K562 (cell line): ENCODE data around the gene MRGPRD. TPM values are rescaled to one million over a fixed set of nuclear protein-coding genes. Genes with fewer than 3 reads are reported as not detected.

Experiments used
- ATAC-seq: fragments of 200-7000 bp; cut with Tn5 transposase; 3 replicates; pipeline ENCODE4 v1.9.1; 2020; ENCODE audit warnings: moderate library complexity
- BruUV-seq: library from RNA; stranded (reverse); fragments of 400-500 nt; replicated peaks from 2 replicates; lab custom pipeline; 2021; lab: Mats Ljungman, UMichigan
- CTCF ChIA-PET: fragments of 300-600 bp; formaldehyde crosslinking; extraction: SDS; loops from one replicate; lab custom pipeline; 2021; ENCODE audit warnings: low intra/inter-chr PET ratio; lab: Yijun Ruan, JAX
- POLR2A ChIA-PET: fragments of 300-600, 350-650 bp; sonication (Branson Sonifier 250); formaldehyde crosslinking; extraction: SDS; loops from one replicate; lab custom pipeline; 2021; ENCODE audit warnings: antibody characterized with exemption, inconsistent platforms; lab: Yijun Ruan, JAX
- DNase-seq, 4 experiments: peaks; one replicate each; pipeline versions ENCODE4 v3.0.0 to v3.0.0-alpha.2; 2011 to 2018; ENCODE audit warnings: low spot score in 3 of 4, mixed read lengths in 3 of 4; ENCODE audit errors: extremely low read depth in 1 of 4
- FAIRE-seq: peaks from 2 replicates; lab custom pipeline; 2011; peaks lifted over from hg19 to GRCh38; lab: Jason Lieb, UNC
- H2AFZ ChIP-seq: 2 replicates; pipeline ENCODE4 v1.6.0; 2011; ENCODE audit warnings: low read depth, low read length, control low read depth, inconsistent platforms
- H3K27ac ChIP-seq: fragments of 200-600 bp; 3 replicates; pipeline ENCODE4 v1.8.0; 2011; ENCODE audit warnings: low read depth, mild to moderate bottlenecking, control low read depth, inconsistent platforms, low read length, moderate library complexity, mixed read lengths; ENCODE audit errors: extremely low read depth
- H3K27me3 ChIP-seq, 2 experiments: fragments of 300-600 bp in 1 of 2; 2 replicates in 1 of 2; 3 replicates in 1 of 2; pipeline versions ENCODE4 v1.6.0 to v1.8.0; 2011; ENCODE audit warnings: inconsistent platforms in 2 of 2, low read length in 2 of 2, mild to moderate bottlenecking in 1 of 2, mixed read lengths in 1 of 2, moderate library complexity in 1 of 2; ENCODE audit not compliant: control insufficient read depth in 2 of 2, insufficient read depth in 2 of 2
- H3K36me3 ChIP-seq: fragments of 300-600 bp; 3 replicates; pipeline ENCODE4 v1.8.0; 2011; ENCODE audit warnings: mild to moderate bottlenecking, low read length, inconsistent platforms; ENCODE audit not compliant: control insufficient read depth, insufficient read depth
- H3K4me1 ChIP-seq, 2 experiments: fragments of 200-600 bp in 1 of 2; replicated peaks in 1 of 2; 2 replicates in 1 of 2; 3 replicates in 1 of 2; pipeline versions ENCODE4 v1.5.1 to v1.8.0; 2011; ENCODE audit warnings: inconsistent platforms in 2 of 2, low read length in 2 of 2, mild to moderate bottlenecking in 1 of 2, mixed read lengths in 1 of 2, moderate library complexity in 1 of 2; ENCODE audit not compliant: control insufficient read depth in 2 of 2, insufficient read depth in 2 of 2
- H3K4me2 ChIP-seq: 2 replicates; pipeline ENCODE4 v1.6.1; 2011; ENCODE audit warnings: low read length, control low read depth, inconsistent platforms, mixed read lengths; ENCODE audit not compliant: insufficient read depth
- H3K4me3 ChIP-seq: fragments of 200-600 bp; sonication (generic), shearing (Covaris generic); 2 replicates; pipeline ENCODE4 v1.5.1; 2016; ENCODE audit warnings: control low read depth, inconsistent platforms
- H3K79me2 ChIP-seq: fragments of 200-600 bp; 3 replicates; pipeline ENCODE4 v1.8.0; 2011; ENCODE audit warnings: low read length, inconsistent platforms; ENCODE audit not compliant: control insufficient read depth, insufficient read depth
- H3K9ac ChIP-seq, 2 experiments: 2 replicates each; pipeline versions ENCODE4 v1.6.0 to v1.6.1; 2011; ENCODE audit warnings: low read depth in 2 of 2, low read length in 2 of 2, control low read depth in 1 of 2, inconsistent platforms in 1 of 2, mild to moderate bottlenecking in 1 of 2, mixed read lengths in 1 of 2; ENCODE audit not compliant: insufficient read depth in 1 of 2
- H3K9me1 ChIP-seq: one replicate; pipeline ENCODE4 v1.6.0; 2011; ENCODE audit warnings: inconsistent platforms, mild to moderate bottlenecking, low read length, moderate library complexity; ENCODE audit not compliant: control insufficient read depth, insufficient read depth
- H3K9me3 ChIP-seq: replicated peaks from 2 replicates; pipeline ENCODE4 v1.5.1; 2011; ENCODE audit warnings: low read depth, low read length, inconsistent platforms; ENCODE audit not compliant: control insufficient read depth, insufficient read depth
- H4K20me1 ChIP-seq: replicated peaks from 2 replicates; pipeline ENCODE4 v1.6.1; 2011; ENCODE audit warnings: low read length, inconsistent platforms, mixed read lengths; ENCODE audit not compliant: control insufficient read depth, insufficient read depth
- FUS ChIP-seq: fragments of 200-400 bp; formaldehyde crosslinking; optimal IDR thresholded peaks from 2 replicates; pipeline ENCODE3; 2017; ENCODE audit warnings: low read depth, low read length
- MCM5 ChIP-seq: fragments of 450-650 bp; IDR thresholded peaks from 2 replicates; pipeline ENCODE4 v1.6.1; 2016; ENCODE audit warnings: low read depth
- NEUROD1 ChIP-seq: fragments of 150-350 bp; IDR thresholded peaks from 2 replicates; pipeline ENCODE4 v1.6.1; 2014; ENCODE audit warnings: borderline replicate concordance, low read length, low read depth; ENCODE audit not compliant: partially characterized antibody
- NR1H2 ChIP-seq: sonication (generic); formaldehyde crosslinking; IDR thresholded peaks from 2 replicates; pipeline ENCODE4 v1.4.0; 2020; ENCODE audit warnings: mild to moderate bottlenecking, missing genetic modification reagents
- PTTG1 ChIP-seq: fragments of 450-650 bp; IDR thresholded peaks from 2 replicates; pipeline ENCODE4 v1.6.1; 2016; ENCODE audit warnings: low read depth, mild to moderate bottlenecking, missing genetic modification characterization, missing compliant biosample characterization
- RBM25 ChIP-seq: fragments of 200-400 bp; formaldehyde crosslinking; IDR thresholded peaks from 2 replicates; pipeline ENCODE4 v1.6.1; 2018; ENCODE audit warnings: low read length, low read depth, moderate library complexity; ENCODE audit not compliant: severe bottlenecking
- ZFP36 ChIP-seq: fragments of 150-350 bp; IDR thresholded peaks from 2 replicates; pipeline ENCODE4 v1.6.1; 2018; ENCODE audit warnings: low read length, low read depth; ENCODE audit not compliant: partially characterized antibody
- ZNF436 ChIP-seq: fragments of 250-450, 450-650 bp; sonication (Bioruptor Pico); formaldehyde crosslinking; IDR thresholded peaks from 2 replicates; pipeline ENCODE4 v1.7.0; 2020; ENCODE audit warnings: mild to moderate bottlenecking
- ZNF778 ChIP-seq: fragments of 450-650 bp; formaldehyde crosslinking; IDR thresholded peaks from 2 replicates; pipeline ENCODE4 v1.4.0; 2020; ENCODE audit warnings: mild to moderate bottlenecking, moderate library complexity
- ZNF780A ChIP-seq: fragments of 250-450 bp; sonication (Bioruptor Pico); IDR thresholded peaks from 2 replicates; pipeline ENCODE4 v1.5.0; 2021; ENCODE audit warnings: mild to moderate bottlenecking
- WGBS: fragments of 100-300 bp; shearing (Covaris generic); methylation state at CpG from one replicate; pipeline ENCODE4 v1.1.6; 2016; ENCODE audit warnings: low coverage, mixed read lengths; ENCODE audit not compliant: insufficient coverage; ENCODE audit errors: missing lambda C conversion rate; 5-methylcytosine and 5-hydroxymethylcytosine counted together
- in situ Hi-C: fragments of 300-500 bp; cut with MboI; formaldehyde crosslinking; loops from 4 replicates; pipeline ENCODE4 v1.15.0; 2018; ENCODE audit warnings: inconsistent platforms, mixed read lengths
- intact Hi-C: fragments of 100-400 bp; cut with micrococcal nuclease; formaldehyde crosslinking; loops from 2 replicates; pipeline ENCODE4 v1.14.2; 2022
- polyA plus RNA-seq, 8 experiments: library from polyadenylated mRNA; depleted of rRNA in 4 of 8; stranded (reverse) in 5 of 8; unstranded in 3 of 8; fragments of >200 nt; fragmentation: Nextera tagmentation in 2 of 8; fragmentation: Illumina TruSeq in 1 of 8; extraction: Ambion mirVana in 2 of 8; extraction: Trizol in 1 of 8; gene quantifications; 2 replicates each; pipeline versions ENCODE4 v1.2.1 to v1.2.3, GENCODE V29; 2011 to 2014; ENCODE audit warnings: inconsistent platforms in 1 of 8, missing spikeins in 1 of 8
- total RNA-seq, 7 experiments: library from RNA; depleted of rRNA in 6 of 7; stranded (reverse); fragments of >200 nt in 6 of 7; fragmentation: Illumina TruSeq in 2 of 7; extraction: Trizol in 2 of 7; gene quantifications; 2 replicates each; pipeline versions ENCODE4 v1.2.1 to v1.2.3, GENCODE V29; 2011 to 2021; ENCODE audit warnings: low replicate concordance in 1 of 7
- TF ChIP-seq, protein P1 (sequence below): fragments of 200-800 bp; sonication (Bioruptor generic); IDR thresholded peaks from 2 replicates; pipeline ENCODE4 v1.6.1; 2017; ENCODE audit warnings: missing genetic modification characterization, missing compliant biosample characterization

The MRGPRD gene
- total and polyA plus RNA-seq, 9 of the 15 experiments (the other 6 are each of a cell fraction or from before 2014, with no cell fraction given): not detected

DNA sequence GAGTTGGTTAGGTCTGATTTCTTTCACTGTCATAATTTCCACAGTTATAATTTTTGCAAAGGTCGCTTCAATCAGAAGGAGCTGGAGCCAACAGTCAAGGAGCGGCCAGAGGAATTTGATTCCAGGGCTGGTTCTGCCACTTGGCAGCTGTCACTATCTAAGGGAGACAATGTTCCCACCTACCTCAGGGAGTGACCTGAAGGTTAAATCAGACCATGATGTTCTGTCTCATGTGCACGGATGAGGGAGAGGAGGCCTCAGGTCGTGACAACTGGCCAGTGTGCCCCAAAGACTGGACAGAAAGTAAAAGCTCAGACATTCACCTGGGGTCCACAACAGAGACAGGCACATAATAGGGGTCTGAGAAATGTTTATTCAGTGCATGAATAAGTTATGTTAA, 7.6 kb downstream of the MRGPRD start (continued):
- TF ChIP-seq ZNF778 (CRISPR knock-in tag) (no peak), NR1H2 (CRISPR knock-in tag) (no peak), NEUROD1 (no peak), MCM5 (no peak), ZNF780A (CRISPR knock-in tag) (no peak)
- TF ChIP-seq, protein P1, sequence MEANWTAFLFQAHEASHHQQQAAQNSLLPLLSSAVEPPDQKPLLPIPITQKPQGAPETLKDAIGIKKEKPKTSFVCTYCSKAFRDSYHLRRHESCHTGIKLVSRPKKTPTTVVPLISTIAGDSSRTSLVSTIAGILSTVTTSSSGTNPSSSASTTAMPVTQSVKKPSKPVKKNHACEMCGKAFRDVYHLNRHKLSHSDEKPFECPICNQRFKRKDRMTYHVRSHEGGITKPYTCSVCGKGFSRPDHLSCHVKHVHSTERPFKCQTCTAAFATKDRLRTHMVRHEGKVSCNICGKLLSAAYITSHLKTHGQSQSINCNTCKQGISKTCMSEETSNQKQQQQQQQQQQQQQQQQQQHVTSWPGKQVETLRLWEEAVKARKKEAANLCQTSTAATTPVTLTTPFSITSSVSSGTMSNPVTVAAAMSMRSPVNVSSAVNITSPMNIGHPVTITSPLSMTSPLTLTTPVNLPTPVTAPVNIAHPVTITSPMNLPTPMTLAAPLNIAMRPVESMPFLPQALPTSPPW (CRISPR knock-in tag): no peak

DNA sequence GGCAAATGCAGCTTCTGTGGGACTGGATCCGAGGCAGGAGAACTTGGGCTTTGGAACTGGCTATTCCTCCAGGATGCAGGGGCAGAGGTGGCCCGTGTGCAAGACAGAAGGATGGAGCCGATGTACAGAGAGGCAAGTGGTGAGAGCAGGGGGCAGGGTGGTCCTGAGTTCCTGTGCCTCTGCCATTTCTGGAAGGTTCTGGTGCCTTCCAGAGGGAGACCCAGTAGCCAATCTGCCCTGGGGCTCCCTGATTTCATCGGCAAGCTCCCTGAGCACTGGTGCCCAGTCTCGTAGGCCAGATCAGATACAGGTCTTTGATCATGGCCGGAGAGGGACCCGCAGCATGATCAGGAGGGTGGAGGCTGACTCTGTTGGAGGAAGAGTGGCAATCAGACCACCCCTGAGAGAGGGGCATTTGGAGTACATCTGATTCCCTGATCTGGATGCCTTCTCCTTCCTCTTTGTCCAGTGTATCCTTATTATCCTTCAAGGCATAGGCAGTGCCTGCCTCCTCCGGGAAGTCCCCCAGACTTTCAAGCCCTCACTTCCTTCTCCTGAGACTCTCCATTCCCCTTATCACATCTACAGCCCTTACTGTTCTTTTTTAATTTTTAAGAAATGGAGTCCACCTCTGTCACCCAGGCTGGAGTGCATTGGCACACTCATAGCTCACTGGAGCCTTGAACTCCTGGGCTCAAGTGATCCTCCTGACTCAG, 9.7 kb downstream of the MRGPRD start:
- Histone ChIP-seq H2AFZ (no peak overlapping the region), H3K4me1 (peaks cover 2 to 4% of the 10 kb centered on the region in 2 experiments; a peak in 3 of 5 replicates), H3K27ac (no peak overlapping the region), H3K9ac (no peak overlapping the region), H4K20me1 (no peaks in the 10 kb centered on the region), H3K79me2 (no peaks in the 10 kb centered on the region), H3K9me1 (no peaks in the 10 kb centered on the region), H3K4me3 (no peak overlapping the region), H3K36me3 (no peaks in the 10 kb centered on the region), H3K27me3 (peaks cover 40 to 54% of the 10 kb centered on the region in 2 experiments), H3K9me3 (no peaks in the 10 kb centered on the region), H3K4me2 (no peak overlapping the region)
- POLR2A ChIA-PET: interaction anchor here (0.6 kb wide), 1 partner anchor 14 kb away, joined by 5 read pairs; no protein-coding TSS in a partner anchor
- no TSS peak for BruUV-seq
- intact Hi-C loops: no loop called here
- FAIRE-seq (no peak), DNase-seq (no peak), ATAC-seq (no peak)
- WGBS: 8% methylated on average over 8 of the region's 8 CpGs
- CTCF ChIA-PET: no interaction called here
- TF ChIP-seq ZFP36: peak; percentile 93
- TF ChIP-seq PTTG1: no peak
- TF ChIP-seq FUS: no peak
- TF ChIP-seq RBM25: peak; percentile 35
- 0 out of 2 replicates have a peak, but pooled peaks have one; percentile 37 for TF ChIP-seq ZNF436 (CRISPR knock-in tag)
- in situ Hi-C loops: no loop called here
